Placental epithelial cell (primary cell): ENCODE data around the gene TBX21. TPM values are rescaled to one million over a fixed set of nuclear protein-coding genes. Genes with fewer than 3 reads are reported as not detected.

Experiments
- total RNA-seq: library from RNA; depleted of rRNA; stranded (reverse); fragments of >200 nt; gene quantifications from 2 replicates; pipeline ENCODE4 v1.2.3, GENCODE V29; 2012

Gene TBX21, protein sequence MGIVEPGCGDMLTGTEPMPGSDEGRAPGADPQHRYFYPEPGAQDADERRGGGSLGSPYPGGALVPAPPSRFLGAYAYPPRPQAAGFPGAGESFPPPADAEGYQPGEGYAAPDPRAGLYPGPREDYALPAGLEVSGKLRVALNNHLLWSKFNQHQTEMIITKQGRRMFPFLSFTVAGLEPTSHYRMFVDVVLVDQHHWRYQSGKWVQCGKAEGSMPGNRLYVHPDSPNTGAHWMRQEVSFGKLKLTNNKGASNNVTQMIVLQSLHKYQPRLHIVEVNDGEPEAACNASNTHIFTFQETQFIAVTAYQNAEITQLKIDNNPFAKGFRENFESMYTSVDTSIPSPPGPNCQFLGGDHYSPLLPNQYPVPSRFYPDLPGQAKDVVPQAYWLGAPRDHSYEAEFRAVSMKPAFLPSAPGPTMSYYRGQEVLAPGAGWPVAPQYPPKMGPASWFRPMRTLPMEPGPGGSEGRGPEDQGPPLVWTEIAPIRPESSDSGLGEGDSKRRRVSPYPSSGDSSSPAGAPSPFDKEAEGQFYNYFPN
- not detected in 2 replicates for total RNA-seq

DNA sequence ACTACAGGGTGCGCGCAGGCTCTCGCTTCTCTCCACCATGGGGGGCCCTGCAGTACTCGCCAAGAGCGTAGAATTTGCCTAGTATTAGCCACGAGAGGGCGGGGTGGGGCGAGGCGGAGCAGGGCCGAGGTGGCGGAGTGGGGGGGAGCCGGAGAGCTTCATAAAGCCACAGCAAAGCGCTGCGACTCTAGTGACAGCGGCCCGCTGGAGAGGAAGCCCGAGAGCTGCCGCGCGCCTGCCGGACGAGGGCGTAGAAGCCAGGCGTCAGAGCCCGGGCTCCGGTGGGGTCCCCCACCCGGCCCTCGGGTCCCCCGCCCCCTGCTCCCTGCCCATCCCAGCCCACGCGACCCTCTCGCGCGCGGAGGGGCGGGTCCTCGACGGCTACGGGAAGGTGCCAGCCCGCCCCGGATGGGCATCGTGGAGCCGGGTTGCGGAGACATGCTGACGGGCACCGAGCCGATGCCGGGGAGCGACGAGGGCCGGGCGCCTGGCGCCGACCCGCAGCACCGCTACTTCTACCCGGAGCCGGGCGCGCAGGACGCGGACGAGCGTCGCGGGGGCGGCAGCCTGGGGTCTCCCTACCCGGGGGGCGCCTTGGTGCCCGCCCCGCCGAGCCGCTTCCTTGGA lies at the start of gene TBX21:
TSS of gene TBX21 (plus strand) at position 190 of the 627 bp plus-strand sequence. CDS start at position 409, 219 bp downstream.

DNA sequence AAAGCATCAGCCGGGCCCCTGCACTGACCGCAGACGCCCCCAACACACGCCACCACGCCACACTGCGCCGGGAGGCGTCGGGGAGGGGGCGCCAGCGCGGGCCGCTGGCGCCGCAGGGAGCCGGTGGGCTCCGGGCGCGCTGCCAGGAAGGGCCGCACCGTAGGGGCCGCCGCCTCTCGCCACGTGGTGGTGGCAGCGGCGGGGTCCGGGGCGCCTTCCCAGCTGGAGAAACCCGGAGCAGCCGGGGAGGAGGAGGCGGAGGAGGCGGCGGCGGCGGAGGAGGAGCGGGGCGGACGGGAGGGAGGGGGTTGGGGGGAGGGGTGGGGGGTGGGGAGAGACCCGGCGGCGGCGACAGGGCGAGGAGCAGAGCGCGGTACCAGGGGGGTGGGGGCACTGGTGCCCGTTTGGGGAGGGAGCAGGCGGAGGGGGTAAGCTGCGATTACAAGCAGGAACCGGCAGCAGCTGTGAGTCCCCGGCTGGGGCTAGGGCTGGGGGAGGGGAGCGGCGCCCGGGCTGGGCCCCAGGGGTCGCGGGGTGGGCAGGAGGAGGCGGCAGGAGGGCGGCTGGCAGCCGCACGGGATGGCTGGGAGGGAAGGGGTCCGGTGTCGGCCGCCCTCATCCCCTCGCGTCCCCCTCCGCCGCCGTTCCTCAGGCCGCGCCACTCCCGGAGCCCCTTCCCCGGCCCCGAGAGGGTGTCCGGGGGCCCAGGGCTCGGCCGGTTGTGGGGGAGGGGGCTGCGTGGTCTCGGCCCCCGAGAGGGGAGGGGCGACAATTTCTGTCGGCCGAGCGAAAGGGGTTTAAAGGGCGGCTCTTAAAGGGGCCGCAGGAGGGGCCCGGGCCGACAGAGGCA lies 39.1 kb upstream of the TBX21 start, which contains the start of gene TBKBP1:
TSS of gene TBKBP1 (plus strand) at position 431 of the 850 bp plus-strand sequence. CDS start 1,952 bp downstream, outside the sequence.

Other genes starting within 250 kb of the TBX21 start
- 143 and 216 TPM in 2 replicates for gene NPEPPS, start 202.1 kb upstream of the TBX21 start, total RNA-seq
- gene KPNB1, start 83.3 kb upstream of the TBX21 start, total RNA-seq, result 208 and 253 TPM in 2 replicates
- 13.0 and 20.4 TPM in 2 replicates for gene TBKBP1, start 39.1 kb upstream of the TBX21 start, total RNA-seq
- 20.4 and 31.0 TPM in 2 replicates for gene OSBPL7, start 88.6 kb downstream of the TBX21 start, total RNA-seq
- gene MRPL10, start 98.3 kb downstream of the TBX21 start, total RNA-seq, result 42.5 and 56.5 TPM in 2 replicates
- not detected in 2 replicates for gene LRRC46, start 98.4 kb downstream of the TBX21 start, total RNA-seq
- gene SCRN2, start 108.0 kb downstream of the TBX21 start, total RNA-seq, result 42.1 and 51.8 TPM in 2 replicates
- gene SP6, start 117.9 kb downstream of the TBX21 start, total RNA-seq, result 1.8 and 2.7 TPM in 2 replicates
- gene SP2, start 163.0 kb downstream of the TBX21 start, total RNA-seq, result 2.4 and 3.1 TPM in 2 replicates
- gene PNPO, start 208.3 kb downstream of the TBX21 start, total RNA-seq, result 14.1 and 36.0 TPM in 2 replicates
- 0.39 TPM in 1 of 2 replicates, not detected in the other for gene PRR15L, start 224.6 kb downstream of the TBX21 start, total RNA-seq
- 60.7 and 82.1 TPM in 2 replicates for gene CDK5RAP3, start 237.9 kb downstream of the TBX21 start, total RNA-seq